ENCODE data around the gene SDHB. TPM values are rescaled to one million over a fixed set of nuclear protein-coding genes. Genes with fewer than 3 reads are reported as not detected.
A peak's percentile ranks its signal among the peaks of the same experiment; 100 is the strongest.

Gene SDHB
- total RNA-seq, 1 donor from 2014 or later, result 61.2 TPM

- no peak overlapping the region for H3K27ac Mint-ChIP-seq
- Histone ChIP-seq H3F3A (ENCODE audit: low read depth) (peaks cover 9% of the 10 kb centered on the region), H3K9me3 (ENCODE audit: low read depth) (no peaks in the 10 kb centered on the region), H3K4me3 (no peak overlapping the region), H3K27me3 (no peaks in the 10 kb centered on the region), H3K36me3 (no peaks in the 10 kb centered on the region), H3K4me1 (peaks cover 10% of the 10 kb centered on the region), H3K9ac (no peak overlapping the region), H3K27ac (no peak overlapping the region), H3K4me2 (no peak overlapping the region), H4K20me1 (ENCODE audit: low read depth) (no peaks in the 10 kb centered on the region), H3K79me2 (ENCODE audit: low read depth) (no peaks in the 10 kb centered on the region), H2AFZ (replicated peaks) (no peak overlapping the region)
- peaks cover 17% of the 10 kb centered on the region for H3K4me1 Mint-ChIP-seq
- H3K4me3 Mint-ChIP-seq, result no peak overlapping the region
- no peaks in the 10 kb centered on the region for H3K9me3 Mint-ChIP-seq
- H3K27me3 Mint-ChIP-seq (ENCODE audit: insufficient read depth, low read depth), result peaks cover 3% of the 10 kb centered on the region
- peaks cover 5% of the 10 kb centered on the region for H3K36me3 Mint-ChIP-seq
- TF ChIP-seq EZH2 (IDR thresholded peaks at IDR 0.05), result no peak
- TF ChIP-seq CTCF (IDR thresholded peaks at IDR 0.05), result no peak
- TF ChIP-seq EZH2phosphoT487 (IDR thresholded peaks at IDR 0.05), result no peak
- no peak for DNase-seq (ENCODE audit: low spot score)
Observed at GRCh38 chr1:16986560-16986959, 67.3 kb downstream of the SDHB start.

DNA sequence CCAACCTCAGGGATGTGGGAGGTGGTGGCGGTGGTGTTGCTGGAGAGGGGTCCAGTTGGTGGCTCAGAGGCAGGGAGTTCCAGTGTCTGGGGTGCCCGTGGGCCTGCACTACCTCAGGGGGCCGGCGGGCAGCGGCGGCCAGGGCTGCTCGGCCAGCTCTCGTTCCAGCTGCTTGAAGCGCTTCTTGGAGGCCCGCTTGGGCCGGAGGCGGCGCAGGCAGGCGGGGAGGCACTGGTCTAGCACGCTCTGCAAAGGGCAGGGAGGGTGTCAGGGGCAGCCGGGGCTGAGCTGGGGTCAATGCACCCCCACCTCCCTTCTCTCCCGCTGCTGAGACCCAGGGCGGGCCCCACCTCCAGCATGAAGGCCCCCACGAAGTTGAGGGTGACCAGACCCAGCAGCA lies 67.7 kb downstream of the SDHB start:
- Histone ChIP-seq H4K20me1 (ENCODE audit: low read depth) (no peaks in the 10 kb centered on the region), H3K9me3 (ENCODE audit: low read depth) (no peaks in the 10 kb centered on the region), H3K27ac (no peak overlapping the region), H3K36me3 (no peaks in the 10 kb centered on the region), H3K27me3 (no peaks in the 10 kb centered on the region), H3K4me3 (no peak overlapping the region), H2AFZ (replicated peaks) (no peak overlapping the region), H3K4me2 (no peak overlapping the region), H3K79me2 (ENCODE audit: low read depth) (no peaks in the 10 kb centered on the region), H3F3A (ENCODE audit: low read depth) (peaks cover 14% of the 10 kb centered on the region), H3K4me1 (peaks cover 10% of the 10 kb centered on the region), H3K9ac (no peak overlapping the region)
- Mint-ChIP-seq H3K27ac (peak overlapping the region; percentile 76), H3K9me3 (no peaks in the 10 kb centered on the region), H3K4me1 (peaks cover 22% of the 10 kb centered on the region), H3K4me3 (no peak overlapping the region), H3K27me3 (ENCODE audit: insufficient read depth, low read depth) (peaks cover 3% of the 10 kb centered on the region), H3K36me3 (peaks cover 3% of the 10 kb centered on the region)
- TF ChIP-seq CTCF (IDR thresholded peaks at IDR 0.05), result no peak
- no peak for TF ChIP-seq EZH2phosphoT487 (IDR thresholded peaks at IDR 0.05)
- TF ChIP-seq EZH2 (IDR thresholded peaks at IDR 0.05), result no peak
- no peak for DNase-seq (ENCODE audit: low spot score)

DNA sequence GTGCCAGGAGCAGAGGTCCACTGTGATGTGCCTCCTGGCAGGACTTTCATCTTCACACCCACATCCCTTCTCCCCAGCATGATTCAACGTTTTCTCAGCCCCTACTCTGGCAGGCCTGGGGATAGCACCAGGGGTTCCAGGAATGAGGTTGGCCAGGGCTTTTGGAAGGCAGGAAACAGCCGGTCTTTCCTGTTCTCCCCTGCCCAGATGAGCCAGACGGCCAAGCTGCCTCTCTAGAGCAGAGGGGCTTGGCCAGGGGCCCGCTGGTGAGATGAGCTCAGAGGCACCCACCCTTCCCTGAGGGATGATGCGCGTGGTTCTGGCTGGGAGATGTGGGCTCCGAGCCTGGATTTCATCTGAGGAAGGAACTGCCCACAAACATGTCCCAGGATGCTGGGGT lies 69.1 kb downstream of the SDHB start:
- peaks cover 7% of the 10 kb centered on the region for H3K79me2 ChIP-seq (ENCODE audit: low read depth)
- no peaks in the 10 kb centered on the region for H3K27me3 ChIP-seq
- no peak overlapping the region for H3K4me3 ChIP-seq
- peaks cover 3% of the 10 kb centered on the region for H4K20me1 ChIP-seq (ENCODE audit: low read depth)
- H3K4me2 ChIP-seq, result no peak overlapping the region
- peaks cover 10% of the 10 kb centered on the region for H3K4me1 ChIP-seq
- Mint-ChIP-seq H3K27me3 (ENCODE audit: insufficient read depth, low read depth) (peaks cover 6% of the 10 kb centered on the region), H3K9me3 (no peaks in the 10 kb centered on the region), H3K36me3 (peaks cover 3% of the 10 kb centered on the region), H3K4me3 (no peak overlapping the region), H3K27ac (no peak overlapping the region), H3K4me1 (peaks cover 26% of the 10 kb centered on the region)
- DNase-seq (ENCODE audit: low spot score), result no peak
- no peak overlapping the region for H3K27ac ChIP-seq
- peaks cover 19% of the 10 kb centered on the region for H3F3A ChIP-seq (ENCODE audit: low read depth)
- TF ChIP-seq EZH2phosphoT487 (IDR thresholded peaks at IDR 0.05) (no peak), EZH2 (IDR thresholded peaks at IDR 0.05) (no peak), CTCF (IDR thresholded peaks at IDR 0.05) (no peak)
- no peaks in the 10 kb centered on the region for H3K36me3 ChIP-seq
- no peak overlapping the region for H2AFZ ChIP-seq (replicated peaks)
- no peaks in the 10 kb centered on the region for H3K9me3 ChIP-seq (ENCODE audit: low read depth)
- no peak overlapping the region for H3K9ac ChIP-seq
